ENCODE results near the gene ESAM. TPM values are rescaled to one million over a fixed set of nuclear protein-coding genes. Genes with fewer than 3 reads are reported as not detected.

The ESAM gene
- total RNA-seq, 1 donor from 2014 or later, result 0.85 TPM

DNA sequence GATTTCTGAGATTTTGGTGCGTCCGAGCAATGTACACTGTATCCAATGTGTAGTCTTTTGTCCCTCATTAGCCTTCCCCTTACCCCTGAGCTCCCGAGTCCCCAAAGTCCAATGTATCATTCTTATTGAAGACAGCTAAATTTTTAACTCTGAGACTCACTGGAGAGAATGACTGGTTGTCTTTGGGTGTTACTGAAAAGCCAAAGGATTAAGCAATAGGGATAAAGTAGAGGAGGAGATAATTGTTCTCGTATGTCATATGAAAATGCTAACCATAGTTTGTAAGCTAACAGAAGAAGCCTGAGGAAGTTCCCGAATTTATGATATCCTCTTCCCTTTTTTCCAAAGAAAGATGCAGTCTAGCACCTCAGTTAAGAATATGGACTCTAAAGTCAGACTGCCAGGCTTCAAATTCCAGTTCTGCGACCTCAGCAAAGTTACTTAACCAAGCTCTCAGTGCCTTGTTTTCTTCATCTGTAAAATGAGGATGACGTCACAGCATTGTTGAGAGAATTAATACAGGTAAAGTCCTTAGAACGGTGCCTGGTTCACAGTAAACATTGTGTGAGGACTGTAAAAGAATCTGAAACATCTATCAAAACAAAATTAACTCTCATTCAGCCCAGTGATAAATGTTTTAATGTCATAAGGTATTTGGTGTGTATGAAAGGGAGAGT lies 39.7 kb upstream of the ESAM start:
- H3K4me3 Mint-ChIP-seq, result peak overlapping the region; percentile 89
- H3K36me3 Mint-ChIP-seq, result peaks cover 5% of the 10 kb centered on the region
- no peaks in the 10 kb centered on the region for H3K27me3 Mint-ChIP-seq (ENCODE audit: low read depth)
- peaks cover 35% of the 10 kb centered on the region for H3K4me1 Mint-ChIP-seq
- DNase-seq (ENCODE audit: low spot score in 2 of 2, unreplicated experiment in 2 of 2), result no peak
- H3K27ac Mint-ChIP-seq, result peak overlapping the region; percentile 58
- no peaks in the 10 kb centered on the region for H3K9me3 Mint-ChIP-seq
- TF ChIP-seq, protein P1, sequence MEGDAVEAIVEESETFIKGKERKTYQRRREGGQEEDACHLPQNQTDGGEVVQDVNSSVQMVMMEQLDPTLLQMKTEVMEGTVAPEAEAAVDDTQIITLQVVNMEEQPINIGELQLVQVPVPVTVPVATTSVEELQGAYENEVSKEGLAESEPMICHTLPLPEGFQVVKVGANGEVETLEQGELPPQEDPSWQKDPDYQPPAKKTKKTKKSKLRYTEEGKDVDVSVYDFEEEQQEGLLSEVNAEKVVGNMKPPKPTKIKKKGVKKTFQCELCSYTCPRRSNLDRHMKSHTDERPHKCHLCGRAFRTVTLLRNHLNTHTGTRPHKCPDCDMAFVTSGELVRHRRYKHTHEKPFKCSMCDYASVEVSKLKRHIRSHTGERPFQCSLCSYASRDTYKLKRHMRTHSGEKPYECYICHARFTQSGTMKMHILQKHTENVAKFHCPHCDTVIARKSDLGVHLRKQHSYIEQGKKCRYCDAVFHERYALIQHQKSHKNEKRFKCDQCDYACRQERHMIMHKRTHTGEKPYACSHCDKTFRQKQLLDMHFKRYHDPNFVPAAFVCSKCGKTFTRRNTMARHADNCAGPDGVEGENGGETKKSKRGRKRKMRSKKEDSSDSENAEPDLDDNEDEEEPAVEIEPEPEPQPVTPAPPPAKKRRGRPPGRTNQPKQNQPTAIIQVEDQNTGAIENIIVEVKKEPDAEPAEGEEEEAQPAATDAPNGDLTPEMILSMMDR (IDR thresholded peaks at IDR 0.05; ENCODE audit: unreplicated experiment), result no peak

DNA sequence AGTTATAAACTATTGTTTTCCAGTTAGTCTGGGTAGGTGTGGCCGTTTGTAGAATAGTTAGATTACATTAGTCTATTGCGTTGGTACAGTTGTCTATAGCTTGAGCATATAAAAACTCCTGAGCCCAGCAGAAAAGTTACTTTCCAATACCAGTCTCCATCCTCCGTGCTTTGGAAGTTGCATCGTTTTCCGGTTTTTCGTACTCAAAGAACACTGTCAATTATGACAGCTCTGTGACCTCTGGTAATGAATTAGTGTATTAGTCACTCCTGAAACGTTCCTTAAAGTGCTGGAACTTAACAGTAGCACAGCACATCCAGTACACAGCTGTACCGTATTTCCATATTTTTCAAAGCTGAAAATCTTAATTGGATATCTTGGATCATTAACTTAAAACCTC lies 38.9 kb upstream of the ESAM start:
- Mint-ChIP-seq H3K4me1 (peaks cover 35% of the 10 kb centered on the region), H3K4me3 (peak overlapping the region; percentile 89), H3K36me3 (peaks cover 5% of the 10 kb centered on the region), H3K9me3 (no peaks in the 10 kb centered on the region), H3K27me3 (ENCODE audit: low read depth) (no peaks in the 10 kb centered on the region), H3K27ac (peak overlapping the region; percentile 97)
- TF ChIP-seq, protein P1 (IDR thresholded peaks at IDR 0.05; ENCODE audit: unreplicated experiment), result no peak
- no peak for DNase-seq (ENCODE audit: low spot score in 2 of 2, unreplicated experiment in 2 of 2)

DNA sequence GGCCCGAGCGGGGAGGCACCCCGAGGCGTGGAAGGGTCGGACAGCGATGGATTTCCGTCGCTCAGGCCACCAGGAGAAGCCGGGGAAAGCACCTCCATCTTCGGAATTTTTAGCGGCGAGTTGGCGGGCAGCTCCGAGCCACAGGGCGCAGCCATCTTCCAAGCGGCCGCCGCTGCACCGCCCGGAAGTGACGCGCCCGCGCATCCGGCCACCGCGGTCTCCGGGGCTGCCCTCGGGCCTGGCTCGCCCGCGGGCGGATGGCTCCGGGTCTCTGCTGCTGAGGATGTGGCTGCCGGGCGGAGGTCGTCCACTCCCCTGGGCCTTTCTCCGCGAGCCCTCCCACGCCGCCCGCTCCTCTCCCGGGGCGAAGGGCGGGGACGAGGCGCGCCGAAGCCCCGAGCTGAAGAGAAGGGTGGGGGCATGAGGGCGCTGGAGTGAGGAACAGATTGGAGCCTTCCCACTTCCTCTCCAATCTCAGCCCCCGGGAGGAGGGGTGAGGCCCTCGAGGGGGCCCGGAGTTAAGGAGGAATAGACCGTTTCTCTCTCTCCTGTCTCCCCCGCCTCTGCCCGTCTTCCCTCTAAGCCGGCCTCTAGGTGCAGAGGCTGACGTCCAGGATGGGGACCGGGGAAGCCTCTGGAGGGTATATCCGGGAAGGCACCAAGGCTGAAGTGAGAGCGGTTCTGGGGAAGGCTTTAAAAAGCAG lies 38.3 kb upstream of the ESAM start, which contains the start of gene MSANTD2:
TSS of gene MSANTD2 (minus strand) at position 181 of the 704 bp plus-strand sequence. CDS start at position 155, 26 bp downstream.
- Mint-ChIP-seq H3K27ac (peak within 1 kb of the TSS; percentile 97), H3K4me3 (peak within 1 kb of the TSS; percentile 89), H3K27me3 (ENCODE audit: low read depth) (no peaks in the 10 kb centered on the region), H3K36me3 (peaks cover 2% of the 10 kb centered on the region), H3K9me3 (no peaks in the 10 kb centered on the region), H3K4me1 (peaks cover 37% of the 10 kb centered on the region)
- DNase-seq (ENCODE audit: low spot score in 2 of 2, unreplicated experiment in 2 of 2), result peak; percentile 72 to 86
- TF ChIP-seq, protein P1 (IDR thresholded peaks at IDR 0.05; ENCODE audit: unreplicated experiment), result no peak

DNA sequence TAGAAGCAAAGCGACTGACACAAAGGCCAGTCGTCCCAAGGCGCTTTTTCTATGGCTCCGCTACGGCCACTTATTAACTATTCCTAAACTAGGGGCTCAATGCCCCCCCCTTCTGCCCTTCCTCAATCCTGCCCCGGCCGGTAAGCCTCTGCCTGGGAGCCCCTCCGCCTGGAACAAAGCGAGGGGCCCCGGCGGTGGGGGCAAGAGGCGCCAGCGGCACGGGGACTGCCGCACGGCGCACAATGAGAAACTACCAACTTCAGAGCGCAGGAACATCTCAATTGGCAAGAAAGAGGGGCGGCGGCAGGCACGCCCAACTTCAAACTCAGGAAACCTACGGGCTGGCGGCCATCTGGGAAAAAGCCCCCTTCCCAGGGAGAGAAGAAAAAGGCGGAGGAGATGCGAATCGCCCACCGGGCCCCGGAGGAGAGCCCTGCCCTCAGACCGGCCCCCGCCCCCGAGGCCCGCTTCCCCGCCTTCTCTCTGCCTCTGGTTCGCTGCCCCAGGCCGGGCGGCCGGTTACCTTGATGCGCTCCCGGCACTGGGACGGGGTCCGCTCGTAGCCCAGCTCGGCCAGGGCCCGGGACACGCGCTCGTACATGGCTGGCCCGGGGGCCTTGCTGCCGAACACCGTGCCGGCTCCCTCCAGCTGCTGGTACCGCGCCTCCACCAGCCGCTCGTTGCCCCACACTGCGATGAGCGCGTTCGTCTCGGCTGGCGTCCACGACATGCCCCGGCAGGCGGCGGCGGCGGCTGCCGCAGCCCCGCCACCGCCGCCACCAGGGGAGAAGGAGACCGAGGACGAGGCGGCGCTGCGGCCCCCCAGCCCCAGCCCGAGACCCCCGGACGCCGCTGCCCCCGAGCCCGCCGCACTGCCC lies 37.5 kb upstream of the ESAM start:
- peak overlapping the region; percentile 89 for H3K4me3 Mint-ChIP-seq
- peak overlapping the region; percentile 81 for H3K27ac Mint-ChIP-seq
- TF ChIP-seq, protein P1 (IDR thresholded peaks at IDR 0.05; ENCODE audit: unreplicated experiment), result no peak
- no peaks in the 10 kb centered on the region for H3K9me3 Mint-ChIP-seq
- peaks cover 37% of the 10 kb centered on the region for H3K4me1 Mint-ChIP-seq
- H3K27me3 Mint-ChIP-seq (ENCODE audit: low read depth), result no peaks in the 10 kb centered on the region
- DNase-seq (ENCODE audit: low spot score in 2 of 2, unreplicated experiment in 2 of 2), result peak; percentile 30 to 61
- H3K36me3 Mint-ChIP-seq, result no peaks in the 10 kb centered on the region

DNA sequence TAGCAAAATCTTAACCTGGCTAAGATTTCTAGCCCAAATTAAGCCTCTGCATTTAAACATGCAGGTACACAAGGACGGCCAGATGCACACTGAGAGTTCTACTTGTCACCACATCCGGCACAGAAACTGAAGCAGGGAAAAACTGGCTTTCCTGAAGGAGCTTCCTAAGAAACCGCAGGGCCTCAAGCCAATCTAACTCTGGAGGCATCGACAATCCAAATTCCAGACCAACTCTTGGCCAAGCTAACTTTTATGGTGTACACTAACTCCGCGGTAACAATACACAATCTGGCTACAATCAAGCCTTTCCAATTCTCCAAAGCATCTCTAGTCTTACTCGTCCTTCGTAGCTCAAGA lies 36.9 kb upstream of the ESAM start:
- no peak for DNase-seq (ENCODE audit: low spot score in 2 of 2, unreplicated experiment in 2 of 2)
- H3K36me3 Mint-ChIP-seq, result no peaks in the 10 kb centered on the region
- peak overlapping the region; percentile 81 for H3K27ac Mint-ChIP-seq
- peaks cover 41% of the 10 kb centered on the region for H3K4me1 Mint-ChIP-seq
- peak overlapping the region; percentile 89 for H3K4me3 Mint-ChIP-seq
- no peaks in the 10 kb centered on the region for H3K27me3 Mint-ChIP-seq (ENCODE audit: low read depth)
- H3K9me3 Mint-ChIP-seq, result no peaks in the 10 kb centered on the region
- TF ChIP-seq, protein P1 (IDR thresholded peaks at IDR 0.05; ENCODE audit: unreplicated experiment), result no peak

All from mesothelial cell of epicardium (in vitro differentiated cells).